Measurements from ENCODE around the gene ENTPD8. TPM values are rescaled to one million over a fixed set of nuclear protein-coding genes. Genes with fewer than 3 reads are reported as not detected.

The ENTPD8 gene
- total RNA-seq = not detected
- polyA plus RNA-seq = under 1 TPM in 1 of 3 donors, not detected in 2; 0.01 TPM
- long read RNA-seq, donor 1 = 0 reads
- long read RNA-seq, donor 2 = 0 reads

- 0 to 1% (median 1%) methylated on average over 17 to 61 of the region's 62 CpGs for WGBS, 3 donors
- intact Hi-C loops (cut with DNase I) = no loop called here
- Histone ChIP-seq H3K27me3 (ENCODE audit: insufficient read depth in 3 of 3, low read length in 2 of 3) (peaks cover 0 to 44% (median 5%) of the 10 kb centered on the region in 3 donors), H3K4me3 (peak within 1 kb of the TSS; percentile 53), H3K27ac (no peak within 1 kb of the TSS), H3K4me1 (peaks cover 5% of the 10 kb centered on the region), H3K36me3 (ENCODE audit: insufficient read depth in 1 of 2, low read depth in 1 of 2) (no peaks in the 10 kb centered on the region), H3K9me3 (no peaks in the 10 kb centered on the region)
- ATAC-seq = peak in 2 of 4 donors; percentile 24 to 42
- DNase-seq = peak; percentile 30 to 53
- no peak for TF ChIP-seq CTCF (IDR thresholded peaks at IDR 0.05)
These were observed at the start of gene ENTPD8 for GRCh38 chr9:137441289-137441934. TSS of gene ENTPD8 (minus strand) at chr9:137441357. CDS start at chr9:137438285, 3,072 bp downstream.

GRCh38 chr9:137490532-137491186 is 49.5 kb upstream of the ENTPD8 start:
- Histone ChIP-seq H3K36me3 (ENCODE audit: insufficient read depth in 1 of 2, low read depth in 1 of 2) (peaks cover 0 to 46% of the 10 kb centered on the region in 2 donors), H3K9me3 (no peaks in the 10 kb centered on the region), H3K4me3 (no peak overlapping the region), H3K27me3 (ENCODE audit: insufficient read depth in 3 of 3, low read length in 2 of 3) (no peaks in the 10 kb centered on the region), H3K27ac (no peak overlapping the region), H3K4me1 (no peaks in the 10 kb centered on the region)
- ATAC-seq (no peak), DNase-seq (no peak)
- intact Hi-C loops (cut with DNase I) = no loop called here
- TF ChIP-seq CTCF (IDR thresholded peaks at IDR 0.05) = no peak
- 83 to 91% (median 83%) methylated on average over 9 of the region's 9 CpGs for WGBS, 3 donors

- no peaks in the 10 kb centered on the region for H3K4me1 ChIP-seq
- ATAC-seq (no peak), DNase-seq (no peak)
- no peaks in the 10 kb centered on the region for H3K27me3 ChIP-seq (ENCODE audit: insufficient read depth in 3 of 3, low read length in 2 of 3)
- TF ChIP-seq CTCF (IDR thresholded peaks at IDR 0.05) = no peak
- H3K9me3 ChIP-seq = no peaks in the 10 kb centered on the region
- 92 to 98% (median 92%) methylated on average over 6 of the region's 6 CpGs for WGBS, 3 donors
- no peak overlapping the region for H3K27ac ChIP-seq
- intact Hi-C loops (cut with DNase I) = no loop called here
- no peak overlapping the region for H3K4me3 ChIP-seq
- peaks cover 0 to 40% of the 10 kb centered on the region in 2 donors for H3K36me3 ChIP-seq (ENCODE audit: insufficient read depth in 1 of 2, low read depth in 1 of 2)
These were observed 47.7 kb upstream of the ENTPD8 start for GRCh38 chr9:137488906-137489305.

GRCh38 chr9:137488327-137488653 is 47.1 kb upstream of the ENTPD8 start:
- TF ChIP-seq CTCF (IDR thresholded peaks at IDR 0.05) = no peak
- DNase-seq = no peak
- H3K4me1 ChIP-seq = no peaks in the 10 kb centered on the region
- H3K27me3 ChIP-seq (ENCODE audit: insufficient read depth in 3 of 3, low read length in 2 of 3) = no peaks in the 10 kb centered on the region
- H3K27ac ChIP-seq = no peak overlapping the region
- H3K36me3 ChIP-seq (ENCODE audit: insufficient read depth in 1 of 2, low read depth in 1 of 2) = peaks cover 0 to 42% of the 10 kb centered on the region in 2 donors
- intact Hi-C loops (cut with DNase I) = no loop called here
- H3K9me3 ChIP-seq = no peaks in the 10 kb centered on the region
- WGBS, 3 donors = 81 to 90% (median 83%) methylated on average over 6 of the region's 6 CpGs
- no peak overlapping the region for H3K4me3 ChIP-seq
- no peak for ATAC-seq
